Heart left ventricle (tissue), 16 donors: ENCODE measurements around the gene SCAP. TPM values are rescaled to one million over a fixed set of nuclear protein-coding genes. Genes with fewer than 3 reads are reported as not detected.

Source experiments
- ATAC-seq, 4 donors: fragments of 200-7000 bp; cut with Tn5 transposase; one replicate each; pipeline ENCODE4 v1.9.1; 2020 to 2022; ENCODE audit warnings: moderate library complexity in 4 of 4, mild to moderate bottlenecking in 3 of 4, moderate number of reproducible peaks in 1 of 4
- DNase-seq, 5 donors: peaks; one replicate each; pipeline ENCODE4 v3.0.0-alpha.2; 2020
- H3K27ac ChIP-seq, 12 donors: fragments of 200-600 bp; sonication (generic) in 4 of 12; one replicate each; pipeline versions ENCODE4 v1.5.0 to v1.8.0; 2016 to 2022; ENCODE audit warnings: mild to moderate bottlenecking in 2 of 12
- H3K27me3 ChIP-seq, 9 donors: fragments of 200-600 bp; sonication (generic) in 2 of 9; one replicate each; pipeline versions ENCODE4 v1.5.1 to v1.8.0; 2016 to 2022; ENCODE audit warnings: mild to moderate bottlenecking in 3 of 9
- H3K36me3 ChIP-seq, 9 donors: fragments of 200-600 bp; sonication (generic) in 2 of 9; one replicate each; pipeline versions ENCODE4 v1.5.0 to v1.8.0; 2018 to 2022; ENCODE audit warnings: mild to moderate bottlenecking in 2 of 9
- H3K4me1 ChIP-seq, 12 donors: fragments of 200-600 bp; sonication (generic) in 4 of 12; one replicate each; pipeline versions ENCODE4 v1.5.0 to v1.8.0; 2016 to 2022; ENCODE audit warnings: mild to moderate bottlenecking in 3 of 12
- H3K4me3 ChIP-seq, 12 donors: fragments of 200-600 bp; sonication (generic) in 4 of 12; one replicate each; pipeline versions ENCODE4 v1.5.0 to v1.8.0; 2017 to 2022; ENCODE audit warnings: mild to moderate bottlenecking in 9 of 12, moderate library complexity in 4 of 12
- H3K9me3 ChIP-seq, 12 donors: fragments of 200-600 bp; sonication (generic) in 4 of 12; one replicate each; pipeline versions ENCODE4 v1.5.0 to v1.8.0; 2016 to 2022; ENCODE audit warnings: mild to moderate bottlenecking in 1 of 12
- CTCF ChIP-seq, 12 donors: fragments of 200-600 bp; sonication (generic) in 4 of 12; IDR thresholded peaks; one replicate each; pipeline versions ENCODE4 v1.5.0 to v1.8.0; 2018 to 2022; ENCODE audit warnings: antibody characterized with exemption in 12 of 12, mild to moderate bottlenecking in 5 of 12
- POLR2A ChIP-seq, 2 donors: fragments of 450-650 bp; IDR thresholded peaks; one replicate each; pipeline ENCODE4 v1.6.1; 2017; ENCODE audit warnings: antibody characterized with exemption in 2 of 2, mild to moderate bottlenecking in 2 of 2, moderate library complexity in 2 of 2
- WGBS, 4 donors: extraction: QIAGEN DNeasy Blood & Tissue Kit in 2 of 4; methylation state at CpG; one replicate each; pipeline versions ENCODE4 v1.1.5 to v1.1.7; 2013 to 2018; 5-methylcytosine and 5-hydroxymethylcytosine counted together
- intact Hi-C, 10 donors: fragments of 100-400 bp; cut with DNase I; formaldehyde crosslinking; loops; one replicate each; pipeline versions ENCODE4 v1.11.1 to v1.14.2; 2022
- polyA plus RNA-seq, 2 donors: library from polyadenylated mRNA; stranded (reverse); fragments of 200-250 nt; gene quantifications; one replicate each; pipeline ENCODE4 v1.2.3, GENCODE V29; 2013
- total RNA-seq, 9 donors: library from RNA; depleted of rRNA in 2 of 9; stranded (reverse); fragments of >200 nt in 2 of 9; fragmentation: NEBNext Ultra II Directional in 3 of 9; extraction: Animal tissue kit (Norgen Biotek cat#: 25700) in 3 of 9; gene quantifications; one replicate each; pipeline versions ENCODE4 v1.1.0 to v1.2.4, GENCODE V29; 2016 to 2023
- donor health status: ischemic (EF 13 %, LVEDD 7.1; RV severe dilation, severe dysfunction).
- donor health status: healthy with polysubstance abuse.
- donor health status: DM: no; HTN: yes; CAD: no.
- donor health status: DM: no; HTN: no; CAD: no.
- donor health status: ischemic (EF 25% LVEDD 6.9; RV normal size, moderate dysfunction).
- donor health status: ischemic (EF 25% LVEDD 5.7; RV mildly dilated, moderate dysfunction).
- donor health status: healthy.
- donor health status: DM: yes; HTN: yes; CAD: no.
- donor health status: ischemic (EF 35%, LVEDD 5.7; RV mildly dilated, moderate dysfunction).
- donor health status: nonischemic (EF 11% LVEDD 7.7; RV severe dilation, severe dysfunction).
- donor health status: DM: yes; HTN: yes; CAD: no.
- donor health status: PGD.
- donor health status: ischemic (EF 29% LVEDD 5.4; RV normal size, mild dysfunction).
- donor health status: nonischemic (EF 23%, LVEDD 6.1; RV moderate dilation, normal function).

SCAP gene
- total and polyA plus RNA-seq, 11 donors, result 36.8 to 71.6 (median 41.8) TPM

GRCh38 chr3:47398228-47398627 is 77.5 kb downstream of the SCAP start:
- Histone ChIP-seq H3K27me3 (no peaks in the 10 kb centered on the region), H3K36me3 (peaks cover 0 to 59% (median 33%) of the 10 kb centered on the region in 9 donors), H3K4me1 (peaks cover 6 to 27% (median 20%) of the 10 kb centered on the region in 12 donors), H3K4me3 (no peak overlapping the region), H3K9me3 (no peaks in the 10 kb centered on the region), H3K27ac (no peak overlapping the region)
- TF ChIP-seq CTCF (IDR thresholded peaks at IDR 0.05) (no peak), POLR2A (IDR thresholded peaks at IDR 0.05) (no peak)
- ATAC-seq (no peak), DNase-seq (no peak)
- intact Hi-C loops, result no loop called here
- WGBS, 4 donors, result 80 to 86% (median 84%) methylated on average over 7 of the region's 7 CpGs

DNA sequence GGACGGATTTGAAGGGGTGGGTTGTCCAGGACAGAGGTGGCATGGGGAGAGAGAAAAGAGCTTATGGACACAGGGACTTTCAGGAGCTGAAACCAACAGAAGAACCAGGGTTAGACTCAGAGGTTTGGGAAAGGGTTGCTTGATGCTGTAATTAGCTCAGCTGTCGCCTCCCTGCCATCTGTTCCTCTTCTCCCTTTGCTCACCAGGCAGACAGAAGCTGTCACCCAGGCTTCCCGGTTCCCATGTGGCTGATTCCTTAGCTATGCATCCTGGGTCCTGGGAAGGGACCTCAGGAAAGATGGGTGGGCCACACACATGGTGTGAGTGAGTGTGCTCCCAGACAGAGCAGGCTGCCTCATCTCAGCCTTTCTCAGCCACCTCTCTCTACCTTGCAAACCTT is 80.9 kb downstream of the SCAP start:
- peaks cover 6 to 27% (median 20%) of the 10 kb centered on the region in 12 donors for H3K4me1 ChIP-seq
- TF ChIP-seq POLR2A (IDR thresholded peaks at IDR 0.05) (no peak), CTCF (IDR thresholded peaks at IDR 0.05) (peak in 1 of 12 donors; percentile 0)
- ATAC-seq, result peak; percentile 26 to 71 (median 50)

DNA sequence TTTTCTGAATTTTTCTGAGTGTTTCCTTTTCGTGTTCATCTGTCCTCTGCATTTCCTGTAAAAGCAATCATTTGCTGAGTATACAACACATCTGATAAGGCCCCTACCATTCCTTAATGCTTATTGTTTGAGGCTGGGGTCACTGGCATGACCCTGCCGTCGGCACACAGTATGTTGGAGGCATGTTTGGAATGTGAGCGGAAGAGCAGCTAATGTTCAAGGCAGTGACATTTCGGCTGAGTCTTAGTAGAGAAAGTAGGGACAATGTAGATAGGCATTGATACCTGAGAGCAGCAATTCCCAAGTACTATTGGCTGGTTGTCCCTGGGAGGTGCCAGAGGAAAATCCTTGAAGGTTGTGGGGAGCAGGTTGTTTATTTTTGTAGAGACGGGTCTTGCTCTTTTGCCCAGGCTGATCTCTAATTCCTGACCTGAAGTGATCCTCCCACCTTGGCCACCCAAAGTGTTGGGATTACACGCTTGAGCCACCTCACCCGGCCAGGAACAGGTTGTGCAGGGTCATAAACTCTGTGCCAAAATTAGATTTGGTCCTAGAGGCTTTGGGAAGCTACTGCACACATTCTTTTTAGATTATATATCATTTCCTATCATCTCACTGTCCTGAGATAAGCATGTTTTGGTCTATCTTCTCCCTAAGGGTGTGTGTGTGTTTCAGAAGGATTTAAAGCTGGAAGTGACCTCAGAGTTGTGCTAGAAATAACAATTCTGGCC is 81.4 kb downstream of the SCAP start:
- WGBS, 4 donors, result 25 to 32% (median 28%) methylated on average over 8 of the region's 8 CpGs
- Histone ChIP-seq H3K4me3 (no peak overlapping the region), H3K9me3 (no peaks in the 10 kb centered on the region), H3K27me3 (no peaks in the 10 kb centered on the region), H3K36me3 (peaks cover 0 to 32% (median 23%) of the 10 kb centered on the region in 9 donors), H3K27ac (peak overlapping the region in 6 of 12 donors; percentile 4 to 62 (median 33)), H3K4me1 (peaks cover 6 to 27% (median 19%) of the 10 kb centered on the region in 12 donors)
- TF ChIP-seq CTCF (IDR thresholded peaks at IDR 0.05) (peak in 1 of 12 donors; percentile 4), POLR2A (IDR thresholded peaks at IDR 0.05) (no peak)
- ATAC-seq, result peak in 3 of 4 donors; percentile 17 to 31 (median 23)
- intact Hi-C loops, result no loop called here
- no peak for DNase-seq

More for the DNA sequence above, 80.9 kb downstream of the SCAP start:
- no peak overlapping the region for H3K4me3 ChIP-seq
- peak overlapping the region in 7 of 12 donors; percentile 4 to 62 (median 23) for H3K27ac ChIP-seq
- H3K36me3 ChIP-seq, result peaks cover 0 to 37% (median 29%) of the 10 kb centered on the region in 9 donors
- 21 to 41% (median 24%) methylated on average over 3 of the region's 3 CpGs for WGBS, 4 donors
- intact Hi-C loops, result no loop called here
- H3K27me3 ChIP-seq, result no peaks in the 10 kb centered on the region
- peak in 1 of 5 donors; percentile 26 for DNase-seq
- H3K9me3 ChIP-seq, result no peaks in the 10 kb centered on the region

DNA sequence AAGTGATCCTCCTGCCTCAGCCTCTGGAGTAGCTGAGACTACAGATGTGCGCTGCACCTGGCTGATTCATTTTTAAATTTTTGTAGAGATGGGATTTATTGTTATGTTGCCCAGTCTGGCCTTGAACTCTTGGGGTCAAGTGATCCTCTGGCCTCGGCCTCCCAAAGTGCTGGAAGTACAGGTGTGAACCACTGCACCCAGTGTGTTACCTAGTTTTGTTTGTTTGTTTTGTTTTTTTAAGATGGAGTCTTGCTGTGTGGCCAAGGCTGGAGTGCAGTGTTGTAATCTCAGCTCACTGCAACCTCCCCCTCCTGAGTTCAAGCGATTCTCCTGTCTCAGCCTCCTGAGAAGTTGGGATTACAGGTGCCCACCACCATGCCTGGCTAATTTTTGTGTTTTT is 82.8 kb downstream of the SCAP start:
- ATAC-seq, result no peak
- Histone ChIP-seq H3K4me3 (no peak overlapping the region), H3K9me3 (no peaks in the 10 kb centered on the region), H3K4me1 (peaks cover 6 to 27% (median 19%) of the 10 kb centered on the region in 12 donors), H3K36me3 (peaks cover 0 to 34% (median 20%) of the 10 kb centered on the region in 9 donors), H3K27ac (no peak overlapping the region), H3K27me3 (no peaks in the 10 kb centered on the region)
- 94 to 99% (median 97%) methylated on average over 3 of the region's 3 CpGs for WGBS, 4 donors
- no peak for DNase-seq
- intact Hi-C loops, result no loop called here
- TF ChIP-seq POLR2A (IDR thresholded peaks at IDR 0.05), result no peak
- TF ChIP-seq CTCF (IDR thresholded peaks at IDR 0.05), result no peak
